GM19240 (cell line): ENCODE measurements around the gene CADPS2.
"Not testable (repeated sequence)": the region's sequence is repeated elsewhere in the genome, so short reads cannot be mapped to it uniquely, and the experiment has no call there.

Experiments used
- DNase-seq: peaks from one replicate; pipeline ENCODE4 v3.0.0; 2011; ENCODE audit warnings: low spot score; ENCODE audit not compliant: insufficient read length

CADPS2 gene

DNA sequence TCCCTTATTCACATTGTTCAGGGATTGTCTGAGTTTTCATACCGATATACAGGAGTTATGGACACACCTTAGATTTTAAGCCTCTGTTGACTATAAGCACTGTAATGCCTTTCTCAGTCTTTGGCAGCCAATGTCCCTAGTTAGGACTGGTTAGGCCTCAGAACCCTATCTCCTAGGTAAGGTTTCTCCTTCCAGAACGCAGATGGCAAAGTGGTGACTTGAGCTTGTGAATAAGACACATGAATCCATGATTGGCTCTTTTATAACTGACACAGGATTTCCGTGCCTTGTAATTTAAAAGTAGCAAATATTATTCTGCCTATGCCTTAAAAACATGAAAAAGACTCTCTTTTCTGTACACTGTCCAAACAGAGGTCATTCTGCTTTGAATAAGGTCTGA lies 171.1 kb downstream of the CADPS2 start:
- no peak for DNase-seq

DNA sequence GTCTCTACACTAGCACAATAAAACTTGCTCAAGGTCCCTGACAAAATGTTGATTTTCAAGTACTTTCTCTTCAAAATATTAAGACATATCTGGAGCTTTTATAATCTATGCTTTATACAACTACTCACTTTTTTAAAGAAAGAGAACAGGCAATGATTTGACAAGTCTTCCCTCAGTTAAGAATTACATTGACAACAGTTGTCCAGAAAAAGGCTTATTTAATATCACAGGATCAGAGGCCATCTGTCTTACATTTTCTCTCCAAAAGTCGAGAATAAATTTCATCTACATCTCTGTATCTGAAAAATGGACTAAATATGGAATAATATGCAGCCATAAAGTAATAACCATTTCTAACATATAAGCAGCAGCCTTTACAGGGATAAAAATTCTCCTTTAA lies 175.3 kb downstream of the CADPS2 start:
- no peak for DNase-seq

DNA sequence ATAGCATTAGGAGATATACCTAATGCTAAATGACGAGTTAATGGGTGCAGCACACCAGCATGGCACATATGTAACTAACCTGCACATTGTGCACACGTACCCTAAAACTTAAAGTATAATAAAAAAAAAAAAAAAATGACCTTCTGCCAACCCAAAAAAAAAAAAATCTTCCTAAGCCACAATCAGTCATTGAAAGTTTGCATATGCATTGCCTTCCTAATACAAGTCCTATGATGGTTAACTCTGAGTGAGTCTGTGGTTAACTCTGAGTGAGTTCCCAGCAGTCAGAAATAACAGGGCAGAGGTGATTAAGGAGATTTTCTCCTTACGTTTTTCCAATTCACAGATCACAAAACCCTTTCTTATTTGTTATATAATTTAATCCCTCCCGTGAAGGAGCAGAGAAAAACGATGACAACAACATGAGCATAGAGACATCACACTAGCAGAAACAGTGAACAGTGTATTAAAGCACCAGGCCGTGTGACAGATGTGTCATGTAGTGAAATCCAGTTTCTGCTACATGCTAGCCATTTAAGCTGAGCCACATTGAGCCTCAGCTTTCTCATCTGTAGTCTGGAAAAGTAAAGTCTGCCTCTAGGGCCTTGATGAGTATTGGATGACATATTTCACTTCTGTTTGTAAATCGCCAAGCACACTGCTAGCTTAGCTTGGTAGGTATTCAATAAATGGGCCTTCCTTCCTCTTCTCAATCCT lies 176.2 kb downstream of the CADPS2 start:
- no peak for DNase-seq

- DNase-seq, result no peak
Measured at GRCh38 chr7:122706836-122707235, 179.4 kb downstream of the CADPS2 start.

DNA sequence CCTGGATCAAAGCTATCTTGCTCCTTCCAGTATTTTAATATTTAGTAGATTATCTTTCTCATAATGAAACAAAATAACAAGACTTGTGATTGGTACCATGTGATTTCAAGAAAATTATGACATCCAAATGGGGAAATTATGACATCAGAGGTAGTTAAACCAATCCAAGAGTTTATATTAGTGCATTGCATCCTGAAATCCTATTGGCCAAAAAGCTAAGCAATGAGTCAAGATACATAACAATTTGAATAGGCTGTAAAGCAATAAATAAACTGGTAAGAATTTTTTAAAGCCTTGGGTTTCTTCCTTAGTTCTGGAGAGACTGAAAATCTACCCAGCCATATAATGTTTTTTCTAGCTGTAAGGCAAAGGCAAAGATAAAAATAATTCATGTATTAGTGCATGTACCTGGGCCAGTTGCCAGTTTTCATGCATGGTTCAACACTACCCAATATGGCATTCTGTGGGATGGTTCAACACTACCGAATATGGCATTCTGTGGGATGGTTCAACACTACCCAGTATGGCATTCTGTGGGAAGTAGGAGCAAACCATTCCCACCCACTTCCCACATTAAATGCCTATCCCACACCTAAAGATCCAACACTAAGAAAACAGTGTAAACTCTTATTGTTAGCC lies 183.3 kb downstream of the CADPS2 start, which contains the start of gene RNF148:
Gene RNF148 (minus strand): TSS at position 51 of the 639 bp plus-strand sequence. CDS start 172 bp downstream, outside the sequence.
- DNase-seq, result no peak

- no peak for DNase-seq
Measured at GRCh38 chr7:122699017-122699416, 187.2 kb downstream of the CADPS2 start, which contains the start of gene RNF133. TSS of gene RNF133 (minus strand) at chr7:122699117. CDS start at chr7:122698918, 199 bp downstream.

DNA sequence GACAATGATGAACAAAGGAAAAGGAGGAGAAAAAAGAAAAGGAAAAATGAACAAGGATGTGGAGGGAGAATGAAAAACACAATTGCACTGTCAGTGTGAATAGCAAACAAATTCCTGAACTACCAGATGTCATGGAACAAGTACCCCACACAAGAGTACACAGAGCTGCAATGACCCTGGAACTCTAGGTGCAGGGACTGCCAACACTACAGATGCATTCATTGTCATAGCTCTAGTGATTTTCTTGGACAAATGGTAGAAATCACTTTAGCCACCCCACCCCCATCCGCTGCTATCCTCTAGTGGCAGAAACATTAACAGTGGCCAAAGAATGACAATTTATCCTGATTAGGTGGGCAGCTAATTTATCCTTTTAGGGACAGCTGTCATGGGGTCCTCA lies 190.4 kb downstream of the CADPS2 start:
- no peak for DNase-seq

GRCh38 chr7:122694697-122695096 lies 191.6 kb downstream of the CADPS2 start:
- DNase-seq, result no peak

GRCh38 chr7:122692769-122693309 lies 193.4 kb downstream of the CADPS2 start:
- DNase-seq, result no peak

GRCh38 chr7:122691569-122692235 lies 194.6 kb downstream of the CADPS2 start:
- DNase-seq, result no peak

DNA sequence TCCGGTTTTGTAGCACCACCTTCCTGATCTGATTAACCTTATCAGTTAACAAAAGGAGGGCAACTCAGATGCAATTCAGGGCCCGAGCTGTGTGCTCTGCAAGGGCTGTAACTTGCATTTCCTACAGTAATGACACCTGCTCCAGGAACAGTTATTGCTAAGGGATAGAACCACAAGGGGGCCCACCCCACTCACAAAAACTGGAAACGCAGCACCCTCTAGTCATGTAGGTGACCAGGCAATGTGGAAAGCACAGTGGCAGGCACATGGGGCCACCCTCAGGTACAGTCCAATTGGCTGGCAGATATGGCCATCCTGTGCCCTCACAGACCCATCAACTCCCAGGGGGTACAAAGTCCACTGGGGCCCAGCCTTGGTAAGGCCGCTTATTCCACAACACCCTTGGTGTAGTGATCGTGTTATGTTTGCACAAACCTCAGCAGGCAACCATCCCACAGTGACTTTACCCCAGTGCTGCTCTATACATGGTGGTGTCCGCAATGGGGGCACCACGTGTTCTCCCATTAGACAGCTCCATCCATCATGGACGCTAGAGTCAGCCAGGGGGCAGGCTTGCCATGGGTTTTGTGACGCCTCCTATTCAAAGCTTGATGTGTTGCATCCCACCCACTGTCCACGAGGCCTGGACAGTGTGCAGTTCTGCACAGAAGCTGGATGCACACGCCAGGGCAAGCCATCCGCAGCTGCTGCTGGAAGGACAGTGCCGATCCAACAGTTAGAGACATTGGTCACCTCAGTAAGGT lies 196.7 kb downstream of the CADPS2 start:
- DNase-seq, result no peak

DNA sequence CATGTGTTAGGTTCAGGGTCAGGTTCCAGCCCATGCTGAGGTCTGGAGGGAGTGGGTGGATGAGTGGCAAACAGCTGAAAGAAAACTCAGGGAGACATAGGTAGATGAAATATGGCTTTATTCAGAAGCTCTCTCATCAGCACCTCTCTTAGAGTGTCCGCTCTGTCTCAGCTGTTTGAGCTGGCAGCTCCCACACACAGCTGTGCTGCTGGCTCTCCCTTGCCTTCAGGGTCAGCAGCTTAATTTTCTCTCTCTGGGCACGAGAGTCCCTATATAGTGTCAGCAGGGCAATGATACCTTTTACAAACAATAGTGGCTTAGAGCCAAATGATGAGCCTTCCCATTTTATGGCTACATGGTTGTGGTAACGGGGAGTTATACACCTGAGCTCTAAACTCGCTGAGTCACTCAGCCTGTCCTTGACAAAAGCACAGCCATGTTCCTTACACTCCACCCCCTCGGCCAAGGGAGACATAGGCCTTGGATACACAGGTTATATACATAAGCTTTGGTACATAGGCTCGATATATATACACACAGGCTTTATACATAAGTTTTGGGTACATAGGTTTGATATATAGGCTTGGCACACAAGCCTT lies 197.8 kb downstream of the CADPS2 start:
- DNase-seq, result no peak

GRCh38 chr7:122686360-122686878 lies 199.8 kb downstream of the CADPS2 start:
- DNase-seq, result no peak

- DNase-seq, result no peak
Measured at GRCh38 chr7:122684504-122684903, 201.8 kb downstream of the CADPS2 start.

DNA sequence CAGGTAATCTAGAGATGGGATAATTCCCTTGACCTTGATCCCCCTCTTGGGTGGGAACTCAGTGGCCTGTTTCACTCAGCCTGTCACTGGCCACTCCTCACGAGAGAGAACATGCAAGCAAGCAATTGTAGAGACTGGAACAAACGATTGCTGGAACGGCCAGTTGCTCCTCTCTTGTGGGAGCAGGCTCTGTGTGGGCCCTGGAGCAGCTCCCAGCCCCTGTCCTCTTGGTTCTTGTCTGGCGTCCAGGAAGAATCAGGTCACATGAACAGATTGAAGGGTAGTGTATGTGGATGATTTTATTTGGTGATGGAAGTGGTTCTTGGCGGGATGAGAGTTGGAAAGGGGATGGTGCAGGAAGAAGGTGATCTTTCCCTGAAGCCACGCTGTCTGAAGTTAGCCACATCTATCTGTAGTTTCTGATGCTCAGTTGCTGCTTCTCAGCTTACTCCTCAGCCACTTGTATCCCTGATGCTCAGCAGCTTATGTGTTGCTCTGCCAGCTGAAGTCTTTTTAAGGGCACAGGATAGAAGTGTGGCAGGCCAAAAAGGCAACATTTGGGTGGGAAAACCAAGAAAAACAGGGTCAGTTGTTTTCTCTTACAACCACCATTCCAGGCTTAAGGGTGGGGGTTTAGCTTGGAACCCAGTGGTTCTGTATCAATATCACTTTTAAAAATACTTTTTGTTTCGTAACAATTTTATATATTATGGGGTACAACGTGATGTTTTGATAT lies 203.3 kb downstream of the CADPS2 start:
- no peak for DNase-seq

- not testable (repeated sequence) for DNase-seq
Measured at GRCh38 chr7:122681186-122681585, 205.1 kb downstream of the CADPS2 start.

- DNase-seq, result no peak
Measured at GRCh38 chr7:122679813-122680212, 206.4 kb downstream of the CADPS2 start.

DNA sequence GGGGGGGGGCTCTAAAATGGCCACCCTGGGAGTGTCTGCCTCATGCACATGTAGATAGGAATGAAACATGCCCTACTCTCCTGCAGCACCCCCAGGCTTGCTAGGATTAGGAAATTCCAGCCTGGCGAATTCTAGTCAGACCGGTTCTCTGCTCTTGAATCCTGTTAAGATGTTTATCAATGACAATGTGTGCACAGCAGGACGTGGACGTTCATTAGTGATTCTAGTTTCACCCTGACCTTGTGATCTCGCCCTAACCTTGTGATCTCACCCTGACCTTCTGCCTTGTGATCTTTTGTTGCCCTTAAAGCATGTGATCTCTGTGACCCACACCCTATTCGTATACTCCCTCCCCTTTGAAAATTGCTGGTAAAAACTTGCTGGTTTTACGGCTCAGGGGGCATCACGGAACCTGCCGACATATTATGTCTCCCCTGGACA lies 207.0 kb downstream of the CADPS2 start:
- not testable (repeated sequence) for DNase-seq

- DNase-seq, result no peak
Measured at GRCh38 chr7:122677149-122677548, 209.1 kb downstream of the CADPS2 start.

DNA sequence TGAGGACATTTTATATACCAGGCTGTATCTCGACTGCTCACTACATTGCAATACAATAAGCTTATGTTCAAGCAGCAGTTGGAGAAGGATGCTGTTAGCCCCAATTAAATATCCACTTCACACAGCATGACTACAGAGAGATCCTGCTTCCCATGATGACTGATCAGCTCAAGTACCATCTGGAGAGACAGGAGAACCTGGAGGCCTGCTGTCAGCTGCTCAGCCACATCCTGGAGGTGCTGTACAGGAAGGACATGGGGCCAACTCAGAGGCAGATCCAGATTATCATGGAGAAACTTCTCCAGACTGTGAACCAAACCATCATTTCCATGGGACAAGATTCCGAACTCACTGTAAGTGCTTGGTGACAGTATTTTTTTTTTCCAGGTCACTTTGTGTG lies 209.8 kb downstream of the CADPS2 start:
- DNase-seq, result no peak
